ENCODE measurements around the gene TBC1D10A.
A peak's percentile ranks its signal among the peaks of the same experiment; 100 is the strongest.

Gene TBC1D10A

DNA sequence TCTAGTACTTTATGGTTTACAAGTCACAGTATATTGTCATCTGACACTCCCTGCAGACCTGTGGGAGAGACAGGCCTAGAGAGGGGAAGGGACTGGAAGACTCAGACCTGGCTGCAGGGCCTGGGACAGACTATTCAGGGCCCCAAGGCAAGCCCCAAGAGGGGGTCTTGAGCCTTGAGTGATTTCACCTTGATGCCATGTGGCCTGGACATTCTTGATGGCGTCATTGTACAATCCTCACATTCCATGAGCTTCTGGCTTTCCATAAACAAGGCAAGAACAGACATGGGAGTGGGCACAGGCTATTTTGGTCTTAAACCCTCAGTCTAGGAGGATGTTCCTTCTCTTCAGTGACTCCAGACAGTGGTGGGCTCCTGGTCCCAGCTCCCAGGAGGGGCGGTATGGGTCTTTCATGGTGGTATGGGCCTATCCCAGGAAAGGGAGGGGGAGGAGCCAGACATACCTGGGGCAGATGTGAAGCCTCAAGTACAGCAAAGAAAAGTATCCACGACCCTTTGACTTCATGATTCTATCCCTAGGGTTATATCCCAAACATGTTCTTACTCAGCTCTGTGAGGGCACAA is 1.8 kb upstream of the TBC1D10A start:
- TF ChIP-seq, protein P1, sequence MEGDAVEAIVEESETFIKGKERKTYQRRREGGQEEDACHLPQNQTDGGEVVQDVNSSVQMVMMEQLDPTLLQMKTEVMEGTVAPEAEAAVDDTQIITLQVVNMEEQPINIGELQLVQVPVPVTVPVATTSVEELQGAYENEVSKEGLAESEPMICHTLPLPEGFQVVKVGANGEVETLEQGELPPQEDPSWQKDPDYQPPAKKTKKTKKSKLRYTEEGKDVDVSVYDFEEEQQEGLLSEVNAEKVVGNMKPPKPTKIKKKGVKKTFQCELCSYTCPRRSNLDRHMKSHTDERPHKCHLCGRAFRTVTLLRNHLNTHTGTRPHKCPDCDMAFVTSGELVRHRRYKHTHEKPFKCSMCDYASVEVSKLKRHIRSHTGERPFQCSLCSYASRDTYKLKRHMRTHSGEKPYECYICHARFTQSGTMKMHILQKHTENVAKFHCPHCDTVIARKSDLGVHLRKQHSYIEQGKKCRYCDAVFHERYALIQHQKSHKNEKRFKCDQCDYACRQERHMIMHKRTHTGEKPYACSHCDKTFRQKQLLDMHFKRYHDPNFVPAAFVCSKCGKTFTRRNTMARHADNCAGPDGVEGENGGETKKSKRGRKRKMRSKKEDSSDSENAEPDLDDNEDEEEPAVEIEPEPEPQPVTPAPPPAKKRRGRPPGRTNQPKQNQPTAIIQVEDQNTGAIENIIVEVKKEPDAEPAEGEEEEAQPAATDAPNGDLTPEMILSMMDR (IDR thresholded peaks at IDR 0.05) = no peak
- DNase-seq (ENCODE audit: low spot score) = peak; percentile 70
- Histone ChIP-seq H3K27ac (peak overlapping the region in 1 of 2 donors; percentile 17), H3K4me3 (no peak overlapping the region)

DNA sequence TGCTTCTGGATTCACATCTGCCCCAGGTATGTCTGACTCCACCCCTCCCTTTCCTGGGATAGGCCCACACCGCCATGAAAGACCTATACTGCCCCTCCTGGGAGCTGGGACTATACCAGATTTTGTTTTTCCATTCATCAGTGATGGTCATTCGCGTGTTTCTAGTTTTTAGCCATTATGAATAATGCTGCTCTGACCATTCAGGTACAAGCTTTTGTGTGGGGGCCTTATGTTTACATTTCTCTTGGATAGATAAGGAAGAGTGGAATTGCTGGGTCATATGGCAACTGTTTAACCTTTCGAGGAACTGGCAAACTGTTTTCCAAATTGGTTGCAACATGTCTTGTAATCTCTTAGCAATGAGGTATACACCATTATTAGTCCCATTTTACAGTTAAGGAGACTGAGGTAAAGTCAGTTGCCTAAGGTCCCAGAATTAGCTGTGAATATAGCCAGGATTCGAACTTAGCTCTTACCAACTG is 1.2 kb upstream of the TBC1D10A start:
- TF ChIP-seq, protein P1 (IDR thresholded peaks at IDR 0.05) = no peak
- no peak overlapping the region for H3K4me3 ChIP-seq
- peak overlapping the region in 1 of 2 donors; percentile 17 for H3K27ac ChIP-seq
- no peak for DNase-seq (ENCODE audit: low spot score)

DNA sequence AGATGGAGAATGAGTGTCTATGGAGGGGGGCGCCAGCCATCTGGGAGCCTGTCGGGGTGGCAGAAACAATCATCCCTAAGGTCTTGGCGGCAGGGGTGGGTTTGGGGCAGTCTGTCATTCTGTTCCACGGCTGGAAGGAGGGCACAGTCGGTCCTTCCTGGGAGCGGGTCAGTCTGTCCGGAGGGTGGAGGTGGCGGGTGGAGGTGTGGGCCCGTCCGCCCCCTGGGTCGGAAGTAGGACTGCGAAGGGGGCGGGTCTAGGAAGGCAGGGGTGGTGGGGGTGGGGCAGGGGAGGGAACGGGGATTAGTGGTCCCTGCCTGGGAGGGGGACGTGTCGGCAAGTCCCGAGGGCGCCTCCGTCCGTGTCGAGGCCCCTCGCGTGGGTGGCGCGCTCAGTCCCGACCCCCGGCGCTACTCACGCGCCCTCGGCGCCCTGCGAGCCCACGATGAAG is 461 bp downstream of the TBC1D10A start:
- TF ChIP-seq, protein P1 (IDR thresholded peaks at IDR 0.05) = no peak
- peak overlapping the region; percentile 92 to 93 for H3K27ac ChIP-seq
- peak; percentile 78 for DNase-seq (ENCODE audit: low spot score)
- H3K4me3 ChIP-seq = peak overlapping the region; percentile 85

DNA sequence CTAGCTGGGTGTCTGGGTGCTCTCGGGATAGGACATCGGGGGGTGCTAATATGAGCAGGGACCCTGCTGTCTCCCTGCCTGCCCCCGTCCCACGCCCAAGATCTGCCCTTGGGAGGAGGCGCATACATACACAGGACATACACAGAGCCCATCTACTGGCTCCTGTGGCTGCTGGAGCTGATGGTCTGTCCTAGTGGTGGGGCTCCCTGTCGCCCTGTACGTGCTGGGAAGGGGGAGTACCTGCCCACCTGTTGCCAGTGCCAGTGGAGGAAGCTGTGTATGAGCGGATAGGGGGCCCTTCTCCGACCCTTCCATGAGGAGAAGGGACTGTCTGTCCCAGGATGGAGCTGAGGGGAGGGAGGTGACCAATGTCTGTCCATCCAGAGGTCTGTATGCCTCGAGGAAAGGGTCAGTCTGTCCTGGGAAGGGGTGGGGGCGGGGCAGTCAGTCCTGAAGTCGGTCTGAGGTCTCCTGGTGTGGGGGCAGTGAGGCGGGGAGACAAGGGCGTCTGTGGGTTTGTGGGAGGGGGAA is 952 bp downstream of the TBC1D10A start:
- TF ChIP-seq, protein P1 (IDR thresholded peaks at IDR 0.05) = no peak
- peak; percentile 76 for DNase-seq (ENCODE audit: low spot score)
- H3K4me3 ChIP-seq = peak overlapping the region; percentile 85
- H3K27ac ChIP-seq = peak overlapping the region; percentile 92 to 93

DNA sequence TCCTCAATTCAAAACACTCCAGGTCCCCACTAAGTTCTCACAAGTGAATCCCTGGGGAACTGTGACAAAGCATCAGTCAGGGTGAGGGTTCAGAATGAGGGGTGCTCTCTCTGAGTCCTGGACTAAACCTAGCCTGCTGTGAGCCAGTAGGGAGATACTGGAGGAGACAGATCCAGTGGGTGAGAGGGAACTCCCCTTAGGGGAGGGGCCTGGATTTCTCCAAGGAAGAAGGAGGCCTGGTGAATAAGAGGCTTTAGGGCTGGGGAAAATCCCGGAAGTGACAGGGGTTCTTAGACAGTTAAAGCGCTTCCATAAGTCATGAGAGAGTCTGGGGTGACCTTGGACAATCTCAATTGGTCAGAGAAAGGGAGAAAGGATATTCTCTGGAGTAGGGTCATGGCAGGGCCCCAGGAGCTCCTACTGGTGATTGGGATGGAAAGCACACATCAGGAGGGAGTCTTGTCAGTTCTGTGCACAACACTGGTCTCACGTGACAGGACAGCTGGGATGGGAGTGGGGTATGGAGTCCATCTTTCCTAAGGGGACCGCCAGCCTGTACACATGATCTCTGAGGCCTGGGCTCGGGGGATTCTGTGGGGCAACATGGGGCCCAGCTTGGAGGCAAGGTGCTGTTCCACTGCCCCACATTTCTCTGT is 1.5 kb downstream of the TBC1D10A start:
- TF ChIP-seq, protein P1 (IDR thresholded peaks at IDR 0.05) = no peak
- no peak for DNase-seq (ENCODE audit: low spot score)
- Histone ChIP-seq H3K27ac (peak overlapping the region; percentile 92 to 93), H3K4me3 (peak overlapping the region; percentile 85)

DNA sequence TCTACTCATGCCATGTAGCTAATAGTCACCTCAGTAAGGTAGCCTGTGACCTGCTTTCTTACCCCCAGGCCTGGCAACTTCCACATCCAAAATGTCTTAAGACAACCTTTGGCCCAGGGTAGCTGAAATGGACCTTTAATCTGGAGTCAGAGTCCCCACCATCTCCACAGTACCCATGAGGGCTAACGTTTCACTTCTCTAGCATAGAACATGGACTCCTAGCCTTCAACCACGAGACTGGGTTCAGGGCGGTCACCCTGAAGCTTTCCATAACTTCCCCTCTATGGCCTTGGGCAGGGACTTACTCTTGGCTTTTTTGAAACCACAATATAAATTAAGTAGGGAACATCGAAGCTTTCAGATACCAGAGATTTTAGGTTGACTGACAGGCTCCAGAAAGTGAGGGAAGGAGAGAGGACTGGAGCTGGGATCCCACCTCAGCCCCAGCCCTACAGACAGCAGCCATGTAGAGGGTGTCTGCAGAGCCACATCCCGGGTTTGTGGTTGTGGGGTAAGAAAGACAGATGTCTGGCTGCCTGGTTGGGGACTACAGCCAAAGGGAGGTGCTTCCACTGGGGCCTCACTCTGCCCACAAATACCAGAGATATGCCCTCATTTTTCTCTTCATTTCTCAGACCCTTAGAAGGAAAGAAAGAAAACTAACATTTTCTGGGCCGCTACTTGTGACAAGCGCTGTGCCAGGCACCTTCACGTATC is 2.6 kb downstream of the TBC1D10A start:
- Histone ChIP-seq H3K4me3 (peak overlapping the region; percentile 85), H3K27ac (peak overlapping the region; percentile 92 to 93)
- TF ChIP-seq, protein P1 (IDR thresholded peaks at IDR 0.05) = no peak
- DNase-seq (ENCODE audit: low spot score) = no peak

Measured in coronary artery (tissue), 2 donors.